ENCODE measurements around the gene ZC3H15.

DNA sequence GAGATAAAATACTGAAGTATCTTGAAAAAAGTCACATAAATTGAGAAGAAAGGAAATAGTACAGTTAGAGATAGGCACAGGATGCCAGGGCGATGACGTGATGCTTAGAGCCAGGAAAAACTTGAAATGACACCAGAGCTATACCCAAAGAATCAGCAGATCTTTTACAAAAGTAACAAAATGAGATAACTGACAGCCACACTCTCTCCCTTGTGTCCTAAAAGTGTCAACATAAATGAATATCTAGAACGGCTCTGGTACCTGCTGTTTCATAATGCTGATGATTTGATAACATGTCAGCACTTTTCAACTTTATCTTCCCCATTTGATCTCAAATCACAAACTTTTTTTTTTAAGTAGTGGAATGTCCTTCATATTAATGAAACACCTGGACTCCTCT, 45.6 kb upstream of the ZC3H15 start:
- TF ChIP-seq, protein P1, sequence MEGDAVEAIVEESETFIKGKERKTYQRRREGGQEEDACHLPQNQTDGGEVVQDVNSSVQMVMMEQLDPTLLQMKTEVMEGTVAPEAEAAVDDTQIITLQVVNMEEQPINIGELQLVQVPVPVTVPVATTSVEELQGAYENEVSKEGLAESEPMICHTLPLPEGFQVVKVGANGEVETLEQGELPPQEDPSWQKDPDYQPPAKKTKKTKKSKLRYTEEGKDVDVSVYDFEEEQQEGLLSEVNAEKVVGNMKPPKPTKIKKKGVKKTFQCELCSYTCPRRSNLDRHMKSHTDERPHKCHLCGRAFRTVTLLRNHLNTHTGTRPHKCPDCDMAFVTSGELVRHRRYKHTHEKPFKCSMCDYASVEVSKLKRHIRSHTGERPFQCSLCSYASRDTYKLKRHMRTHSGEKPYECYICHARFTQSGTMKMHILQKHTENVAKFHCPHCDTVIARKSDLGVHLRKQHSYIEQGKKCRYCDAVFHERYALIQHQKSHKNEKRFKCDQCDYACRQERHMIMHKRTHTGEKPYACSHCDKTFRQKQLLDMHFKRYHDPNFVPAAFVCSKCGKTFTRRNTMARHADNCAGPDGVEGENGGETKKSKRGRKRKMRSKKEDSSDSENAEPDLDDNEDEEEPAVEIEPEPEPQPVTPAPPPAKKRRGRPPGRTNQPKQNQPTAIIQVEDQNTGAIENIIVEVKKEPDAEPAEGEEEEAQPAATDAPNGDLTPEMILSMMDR (IDR thresholded peaks at IDR 0.05) = no peak
- TF ChIP-seq POLR2A (IDR thresholded peaks at IDR 0.05) = no peak

Data from right lobe of liver (tissue), 4 donors.